GM18873 (cell line): ENCODE data around the gene FASTK.

Experiments
- ATAC-seq: cut with Tn5 transposase; IDR thresholded peaks from one replicate; pipeline ENCODE4 v1.9.1; 2021; ENCODE audit warnings: mild to moderate bottlenecking, moderate library complexity, moderate number of reproducible peaks; ENCODE audit not compliant: unreplicated experiment, low FRiP score

The FASTK gene

GRCh38 chr7:151080522-151081169 lies at the start of gene FASTK:
FASTK (minus strand) TSS chr7:151080809; CDS start chr7:151080766, 43 bp downstream.
- peak; percentile 66 for ATAC-seq

- ATAC-seq = no peak
Measured at GRCh38 chr7:151129960-151130591, 49.5 kb upstream of the FASTK start.

- no peak for ATAC-seq
Measured at GRCh38 chr7:151129117-151129959, 48.7 kb upstream of the FASTK start.

GRCh38 chr7:151128716-151129115 lies 48.1 kb upstream of the FASTK start:
- no peak for ATAC-seq

- ATAC-seq = no peak
Measured at GRCh38 chr7:151128144-151128543, 47.5 kb upstream of the FASTK start.

- ATAC-seq = no peak
Measured at GRCh38 chr7:151126491-151127137, 46.0 kb upstream of the FASTK start.

- ATAC-seq = no peak
Measured at GRCh38 chr7:151125846-151126481, 45.4 kb upstream of the FASTK start.

GRCh38 chr7:151125470-151125845 lies 44.8 kb upstream of the FASTK start:
- ATAC-seq = no peak

GRCh38 chr7:151124899-151125399 lies 44.3 kb upstream of the FASTK start:
- no peak for ATAC-seq

GRCh38 chr7:151124481-151124880 lies 43.9 kb upstream of the FASTK start:
- ATAC-seq = no peak

- ATAC-seq = no peak
Measured at GRCh38 chr7:151123822-151124464, 43.3 kb upstream of the FASTK start.

- no peak for ATAC-seq
Measured at GRCh38 chr7:151123158-151123821, 42.7 kb upstream of the FASTK start.

- ATAC-seq = no peak
Measured at GRCh38 chr7:151122796-151123157, 42.2 kb upstream of the FASTK start.

GRCh38 chr7:151122276-151122675 lies 41.7 kb upstream of the FASTK start:
- no peak for ATAC-seq

GRCh38 chr7:151121380-151122170 lies 41.0 kb upstream of the FASTK start:
- ATAC-seq = no peak

GRCh38 chr7:151120896-151121295 lies 40.3 kb upstream of the FASTK start:
- ATAC-seq = no peak

GRCh38 chr7:151119902-151120301 lies 39.3 kb upstream of the FASTK start:
- ATAC-seq = no peak

- ATAC-seq = no peak
Measured at GRCh38 chr7:151119055-151119415, 38.4 kb upstream of the FASTK start.
